Testis (tissue), 2 donors: ENCODE data around the gene LPP.

Experiments
- POLR2A ChIP-seq: fragments of 450-650 bp; IDR thresholded peaks from one replicate; pipeline ENCODE4 v1.6.1; 2017; ENCODE audit warnings: antibody characterized with exemption, mild to moderate bottlenecking, moderate library complexity
- TF ChIP-seq, protein P1 (sequence below), 3 experiments: fragments of 450-650 bp in 2 of 3; fragments of 200-600 bp in 1 of 3; sonication (generic) in 1 of 3; IDR thresholded peaks; one replicate each; pipeline ENCODE4 v1.5.1; 2016 to 2019; ENCODE audit warnings: antibody characterized with exemption in 3 of 3, mild to moderate bottlenecking in 2 of 3, moderate library complexity in 1 of 3

- TF ChIP-seq, protein P1, sequence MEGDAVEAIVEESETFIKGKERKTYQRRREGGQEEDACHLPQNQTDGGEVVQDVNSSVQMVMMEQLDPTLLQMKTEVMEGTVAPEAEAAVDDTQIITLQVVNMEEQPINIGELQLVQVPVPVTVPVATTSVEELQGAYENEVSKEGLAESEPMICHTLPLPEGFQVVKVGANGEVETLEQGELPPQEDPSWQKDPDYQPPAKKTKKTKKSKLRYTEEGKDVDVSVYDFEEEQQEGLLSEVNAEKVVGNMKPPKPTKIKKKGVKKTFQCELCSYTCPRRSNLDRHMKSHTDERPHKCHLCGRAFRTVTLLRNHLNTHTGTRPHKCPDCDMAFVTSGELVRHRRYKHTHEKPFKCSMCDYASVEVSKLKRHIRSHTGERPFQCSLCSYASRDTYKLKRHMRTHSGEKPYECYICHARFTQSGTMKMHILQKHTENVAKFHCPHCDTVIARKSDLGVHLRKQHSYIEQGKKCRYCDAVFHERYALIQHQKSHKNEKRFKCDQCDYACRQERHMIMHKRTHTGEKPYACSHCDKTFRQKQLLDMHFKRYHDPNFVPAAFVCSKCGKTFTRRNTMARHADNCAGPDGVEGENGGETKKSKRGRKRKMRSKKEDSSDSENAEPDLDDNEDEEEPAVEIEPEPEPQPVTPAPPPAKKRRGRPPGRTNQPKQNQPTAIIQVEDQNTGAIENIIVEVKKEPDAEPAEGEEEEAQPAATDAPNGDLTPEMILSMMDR (IDR thresholded peaks at IDR 0.05), result no peak
- no peak for TF ChIP-seq POLR2A
These were observed 254.9 kb downstream of the LPP start for GRCh38 chr3:188408831-188409230.
